ENCODE measurements around the gene ANXA5. TPM values are rescaled to one million over a fixed set of nuclear protein-coding genes. Genes with fewer than 3 reads are reported as not detected.

Gene ANXA5
- total and polyA plus RNA-seq, 2 experiments from 2014 or later: 508 to 718 TPM

DNA sequence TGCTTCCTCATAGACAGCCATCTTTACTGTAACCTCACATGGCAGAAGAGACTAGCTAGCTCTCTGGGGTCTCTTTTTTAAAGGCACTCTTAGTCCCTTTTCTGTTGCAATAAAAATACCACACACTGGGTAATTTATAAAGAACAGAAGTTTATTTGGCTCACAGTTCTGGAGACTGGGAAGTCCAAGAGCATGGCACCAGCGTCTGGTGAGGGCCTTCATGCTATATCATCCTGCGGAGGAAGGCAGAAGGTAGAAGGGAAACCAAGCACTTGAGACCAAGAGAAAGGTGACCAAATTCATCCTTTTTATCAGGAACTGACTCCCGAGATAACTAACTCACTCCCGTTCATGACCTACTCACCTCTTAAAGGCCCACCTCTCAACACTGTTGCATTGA, 5.4 kb upstream of the ANXA5 start:
- no peak overlapping the region for H3K4me3 ChIP-seq
- H3K27me3 ChIP-seq: no peaks in the 10 kb centered on the region
- no peaks in the 10 kb centered on the region for H3K9me3 ChIP-seq (ENCODE audit: low read depth)
- H3K4me1 ChIP-seq (ENCODE audit: insufficient read depth): no peaks in the 10 kb centered on the region
- no peaks in the 10 kb centered on the region for H3K36me3 ChIP-seq (replicated peaks; ENCODE audit: insufficient read depth, low read depth)
- no peak overlapping the region for H2AFZ ChIP-seq
- H3K27ac ChIP-seq: no peak overlapping the region
- no peak for DNase-seq (ENCODE audit: low spot score)
- H3K79me2 ChIP-seq: no peaks in the 10 kb centered on the region
- TF ChIP-seq, protein P1, sequence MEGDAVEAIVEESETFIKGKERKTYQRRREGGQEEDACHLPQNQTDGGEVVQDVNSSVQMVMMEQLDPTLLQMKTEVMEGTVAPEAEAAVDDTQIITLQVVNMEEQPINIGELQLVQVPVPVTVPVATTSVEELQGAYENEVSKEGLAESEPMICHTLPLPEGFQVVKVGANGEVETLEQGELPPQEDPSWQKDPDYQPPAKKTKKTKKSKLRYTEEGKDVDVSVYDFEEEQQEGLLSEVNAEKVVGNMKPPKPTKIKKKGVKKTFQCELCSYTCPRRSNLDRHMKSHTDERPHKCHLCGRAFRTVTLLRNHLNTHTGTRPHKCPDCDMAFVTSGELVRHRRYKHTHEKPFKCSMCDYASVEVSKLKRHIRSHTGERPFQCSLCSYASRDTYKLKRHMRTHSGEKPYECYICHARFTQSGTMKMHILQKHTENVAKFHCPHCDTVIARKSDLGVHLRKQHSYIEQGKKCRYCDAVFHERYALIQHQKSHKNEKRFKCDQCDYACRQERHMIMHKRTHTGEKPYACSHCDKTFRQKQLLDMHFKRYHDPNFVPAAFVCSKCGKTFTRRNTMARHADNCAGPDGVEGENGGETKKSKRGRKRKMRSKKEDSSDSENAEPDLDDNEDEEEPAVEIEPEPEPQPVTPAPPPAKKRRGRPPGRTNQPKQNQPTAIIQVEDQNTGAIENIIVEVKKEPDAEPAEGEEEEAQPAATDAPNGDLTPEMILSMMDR (IDR thresholded peaks at IDR 0.05; ENCODE audit: poor library complexity): no peak
- no peak for TF ChIP-seq EZH2phosphoT487 (IDR thresholded peaks at IDR 0.05; ENCODE audit: low read depth, severe bottlenecking, unreplicated experiment)
- no peak for TF ChIP-seq EZH2 (IDR thresholded peaks at IDR 0.05; ENCODE audit: borderline replicate concordance)
- WGBS (ENCODE audit: low lambda C conversion rate, missing lambda C conversion rate): 96% methylated on average over 4 of the region's 4 CpGs
- H3K4me2 ChIP-seq: no peak overlapping the region
- H4K20me1 ChIP-seq (ENCODE audit: insufficient read depth, poor library complexity, severe bottlenecking): no peaks in the 10 kb centered on the region
- H3K9me2 ChIP-seq (replicated peaks; ENCODE audit: insufficient read depth): no peaks in the 10 kb centered on the region

DNA sequence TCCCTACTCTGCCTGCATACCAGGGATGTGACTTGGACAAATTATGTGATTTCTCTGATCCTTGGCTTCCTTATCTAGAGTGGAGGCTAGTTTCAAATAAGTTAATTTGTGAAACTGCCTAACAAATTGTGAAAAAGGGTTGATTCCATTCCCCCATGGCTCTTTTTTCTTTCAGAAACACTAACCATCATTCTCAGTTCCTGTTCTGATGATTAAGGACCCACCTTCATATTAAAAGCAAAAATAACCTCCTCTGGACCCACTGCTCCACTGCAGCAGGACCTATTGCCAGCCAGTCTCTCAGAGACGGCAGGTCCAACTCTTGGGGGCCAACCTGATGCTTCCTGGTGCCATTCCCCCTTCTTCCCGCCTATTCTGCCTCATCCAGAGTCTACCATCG, 4.5 kb upstream of the ANXA5 start:
- Histone ChIP-seq H3K4me1 (ENCODE audit: insufficient read depth) (no peaks in the 10 kb centered on the region), H3K27me3 (no peaks in the 10 kb centered on the region), H4K20me1 (ENCODE audit: insufficient read depth, poor library complexity, severe bottlenecking) (no peaks in the 10 kb centered on the region), H3K27ac (no peak overlapping the region), H3K9me3 (ENCODE audit: low read depth) (no peaks in the 10 kb centered on the region), H3K4me2 (no peak overlapping the region), H2AFZ (no peak overlapping the region), H3K36me3 (replicated peaks; ENCODE audit: insufficient read depth, low read depth) (no peaks in the 10 kb centered on the region), H3K79me2 (peaks cover 1% of the 10 kb centered on the region), H3K9me2 (replicated peaks; ENCODE audit: insufficient read depth) (no peaks in the 10 kb centered on the region), H3K4me3 (no peak overlapping the region)
- TF ChIP-seq, protein P1 (IDR thresholded peaks at IDR 0.05; ENCODE audit: poor library complexity): no peak
- TF ChIP-seq EZH2 (IDR thresholded peaks at IDR 0.05; ENCODE audit: borderline replicate concordance) (no peak), EZH2phosphoT487 (IDR thresholded peaks at IDR 0.05; ENCODE audit: low read depth, severe bottlenecking, unreplicated experiment) (no peak)
- no peak for DNase-seq (ENCODE audit: low spot score)
- WGBS (ENCODE audit: low lambda C conversion rate, missing lambda C conversion rate): 86% methylated on average over 3 of the region's 3 CpGs

GRCh38 chr4:121698236-121698671, 1.5 kb upstream of the ANXA5 start:
- no peaks in the 10 kb centered on the region for H3K9me3 ChIP-seq (ENCODE audit: low read depth)
- no peaks in the 10 kb centered on the region for H3K27me3 ChIP-seq
- H3K4me1 ChIP-seq (ENCODE audit: insufficient read depth): peaks cover 17% of the 10 kb centered on the region
- WGBS (ENCODE audit: low lambda C conversion rate, missing lambda C conversion rate): 79% methylated on average over 5 of the region's 5 CpGs
- H3K79me2 ChIP-seq: peaks cover 31% of the 10 kb centered on the region
- no peaks in the 10 kb centered on the region for H3K36me3 ChIP-seq (replicated peaks; ENCODE audit: insufficient read depth, low read depth)
- H3K4me3 ChIP-seq: no peak overlapping the region
- TF ChIP-seq, protein P1 (IDR thresholded peaks at IDR 0.05; ENCODE audit: poor library complexity): no peak
- TF ChIP-seq EZH2phosphoT487 (IDR thresholded peaks at IDR 0.05; ENCODE audit: low read depth, severe bottlenecking, unreplicated experiment) (no peak), EZH2 (IDR thresholded peaks at IDR 0.05; ENCODE audit: borderline replicate concordance) (no peak)
- peaks cover 6% of the 10 kb centered on the region for H4K20me1 ChIP-seq (ENCODE audit: insufficient read depth, poor library complexity, severe bottlenecking)
- no peak overlapping the region for H3K4me2 ChIP-seq
- no peak overlapping the region for H2AFZ ChIP-seq
- no peak overlapping the region for H3K27ac ChIP-seq
- no peak for DNase-seq (ENCODE audit: low spot score)
- H3K9me2 ChIP-seq (replicated peaks; ENCODE audit: insufficient read depth): no peaks in the 10 kb centered on the region

- Histone ChIP-seq H3K27ac (peak overlapping the region; percentile 99), H3K4me1 (ENCODE audit: insufficient read depth) (peaks cover 18% of the 10 kb centered on the region), H3K9me3 (ENCODE audit: low read depth) (no peaks in the 10 kb centered on the region), H3K79me2 (peaks cover 38% of the 10 kb centered on the region), H2AFZ (peak overlapping the region; percentile 77), H3K4me2 (peak overlapping the region; percentile 78), H3K36me3 (replicated peaks; ENCODE audit: insufficient read depth, low read depth) (no peaks in the 10 kb centered on the region), H3K27me3 (no peaks in the 10 kb centered on the region), H3K4me3 (peak overlapping the region; percentile 43), H3K9me2 (replicated peaks; ENCODE audit: insufficient read depth) (no peaks in the 10 kb centered on the region), H4K20me1 (ENCODE audit: insufficient read depth, poor library complexity, severe bottlenecking) (peaks cover 12% of the 10 kb centered on the region)
- no peak for DNase-seq (ENCODE audit: low spot score)
- 62% methylated on average over 9 of the region's 9 CpGs for WGBS (ENCODE audit: low lambda C conversion rate, missing lambda C conversion rate)
- no peak for TF ChIP-seq EZH2phosphoT487 (IDR thresholded peaks at IDR 0.05; ENCODE audit: low read depth, severe bottlenecking, unreplicated experiment)
- TF ChIP-seq, protein P1 (IDR thresholded peaks at IDR 0.05; ENCODE audit: poor library complexity): no peak
- no peak for TF ChIP-seq EZH2 (IDR thresholded peaks at IDR 0.05; ENCODE audit: borderline replicate concordance)
Observed at GRCh38 chr4:121697564-121697963, 784 bp upstream of the ANXA5 start.

Measured in hepatocyte (in vitro differentiated cells).